Airway epithelial cell (primary cell): ENCODE measurements around the gene CACHD1. TPM values are rescaled to one million over a fixed set of nuclear protein-coding genes. Genes with fewer than 3 reads are reported as not detected.

Source experiments
- total RNA-seq: library from RNA; depleted of rRNA; stranded (reverse); fragments of >200 nt; gene quantifications from 2 replicates; pipeline ENCODE4 v1.2.3, GENCODE V29; 2015

CACHD1 gene
- total RNA-seq: 2.2 and 3.1 TPM in 2 replicates

DNA sequence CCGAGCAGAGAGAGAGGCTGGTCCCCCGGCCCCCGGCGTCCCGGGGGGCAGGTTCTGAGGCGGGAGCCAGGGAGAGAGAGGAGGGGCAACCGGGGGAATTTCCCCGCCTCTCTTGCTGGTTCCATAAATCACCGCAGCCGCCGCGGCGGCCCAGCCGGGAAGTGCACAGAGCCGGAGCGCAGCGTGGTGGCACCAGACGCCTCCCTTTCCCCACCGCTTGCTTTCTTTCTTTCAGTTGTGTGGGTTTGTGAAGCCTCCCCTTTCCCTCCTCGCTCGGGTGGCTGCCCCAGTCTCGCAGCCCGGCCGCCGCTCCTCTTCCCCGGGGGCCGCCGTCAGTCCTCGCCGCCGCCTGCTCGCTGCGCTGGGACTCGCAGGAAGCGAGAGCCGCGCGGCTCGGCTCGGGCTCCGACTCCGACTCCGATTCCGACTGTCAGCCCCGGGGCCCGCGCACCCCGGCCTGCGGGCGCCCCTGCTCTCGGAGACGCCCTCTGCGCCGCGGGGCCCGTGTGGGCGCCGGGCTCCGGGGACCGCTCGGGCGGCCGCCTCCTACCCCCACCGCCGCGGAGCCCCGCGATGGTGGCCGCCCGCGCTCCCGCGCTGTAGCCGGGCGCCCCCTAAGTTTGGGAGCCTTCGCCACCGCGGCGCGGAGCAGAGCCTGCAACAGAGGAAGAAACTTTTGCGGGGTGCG is at the start of gene CACHD1:
Gene CACHD1, plus strand, starts transcription at position 153 of the 688 bp plus-strand sequence. CDS start 616 bp downstream, outside the sequence.

